Measurements from ENCODE around the gene TJP3.

The TJP3 gene

DNA sequence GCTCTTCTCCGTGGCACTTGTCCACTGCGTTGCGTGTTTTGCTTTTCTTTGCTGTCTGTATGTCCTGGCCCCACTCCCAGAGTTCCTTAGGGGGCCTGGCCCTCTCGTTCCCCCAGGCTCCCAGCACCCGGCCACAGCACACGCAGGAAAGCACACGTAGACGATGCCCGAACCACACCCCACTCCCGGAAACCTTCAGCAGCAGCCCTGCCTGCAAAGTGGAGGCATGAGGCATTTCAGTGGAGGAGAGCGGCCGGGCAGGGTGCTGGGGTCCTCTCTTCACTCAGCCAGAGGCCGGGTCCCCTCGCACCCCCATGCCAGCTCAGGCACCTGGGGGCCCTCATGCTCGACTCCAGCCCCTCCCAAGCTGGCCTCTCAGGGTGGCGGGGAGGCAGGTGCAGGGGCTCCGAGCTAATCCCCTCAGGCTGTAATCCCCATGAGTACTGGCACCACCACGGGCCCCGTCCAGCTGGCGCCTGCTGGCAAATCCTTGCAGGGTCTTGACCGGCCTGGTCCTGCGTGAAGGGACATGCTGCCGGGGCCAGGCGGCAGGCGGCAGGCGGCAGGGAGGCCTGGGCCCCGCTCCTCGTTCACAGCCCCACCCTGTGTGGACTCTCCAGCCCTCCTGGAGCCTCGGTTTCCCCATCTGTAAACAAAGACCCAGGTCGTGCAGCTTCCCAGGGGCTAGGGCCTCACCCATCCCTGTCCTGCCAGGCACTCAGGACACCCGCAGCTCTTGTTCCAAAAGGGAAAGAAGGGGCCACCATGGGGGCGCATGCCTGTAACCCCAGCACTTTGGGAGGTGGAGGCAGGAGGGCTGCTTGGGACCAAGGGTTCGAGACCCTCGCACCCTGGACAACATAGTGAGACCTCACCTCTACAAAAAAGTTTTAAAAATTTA is 14.9 kb upstream of the TJP3 start:
- no CpG with 5 or more reads among the region's 34 CpGs for WGBS (ENCODE audit: insufficient coverage, insufficient read length)
- no peaks in the 10 kb centered on the region; the same call in 1 of the 2 replicates for H3K4me1 ChIP-seq (ENCODE audit: control insufficient read depth, insufficient read depth, low read length)
- H3K27me3 ChIP-seq (ENCODE audit: control insufficient read depth, insufficient read depth, low read length) = no peaks in the 10 kb centered on the region
- H3K27ac ChIP-seq (ENCODE audit: low read length) = no peak overlapping the region
- no peak for DNase-seq (ENCODE audit: low read depth, low spot score)
- no peak overlapping the region for H3K4me3 ChIP-seq (ENCODE audit: low read length)
- H3K36me3 ChIP-seq (ENCODE audit: control insufficient read depth, insufficient read depth, low read length) = peaks cover 2% of the 10 kb centered on the region; the same call in 1 of the 2 replicates
- no peaks in the 10 kb centered on the region for H3K9me3 ChIP-seq (ENCODE audit: control insufficient read depth, insufficient read depth, low read length)

DNA sequence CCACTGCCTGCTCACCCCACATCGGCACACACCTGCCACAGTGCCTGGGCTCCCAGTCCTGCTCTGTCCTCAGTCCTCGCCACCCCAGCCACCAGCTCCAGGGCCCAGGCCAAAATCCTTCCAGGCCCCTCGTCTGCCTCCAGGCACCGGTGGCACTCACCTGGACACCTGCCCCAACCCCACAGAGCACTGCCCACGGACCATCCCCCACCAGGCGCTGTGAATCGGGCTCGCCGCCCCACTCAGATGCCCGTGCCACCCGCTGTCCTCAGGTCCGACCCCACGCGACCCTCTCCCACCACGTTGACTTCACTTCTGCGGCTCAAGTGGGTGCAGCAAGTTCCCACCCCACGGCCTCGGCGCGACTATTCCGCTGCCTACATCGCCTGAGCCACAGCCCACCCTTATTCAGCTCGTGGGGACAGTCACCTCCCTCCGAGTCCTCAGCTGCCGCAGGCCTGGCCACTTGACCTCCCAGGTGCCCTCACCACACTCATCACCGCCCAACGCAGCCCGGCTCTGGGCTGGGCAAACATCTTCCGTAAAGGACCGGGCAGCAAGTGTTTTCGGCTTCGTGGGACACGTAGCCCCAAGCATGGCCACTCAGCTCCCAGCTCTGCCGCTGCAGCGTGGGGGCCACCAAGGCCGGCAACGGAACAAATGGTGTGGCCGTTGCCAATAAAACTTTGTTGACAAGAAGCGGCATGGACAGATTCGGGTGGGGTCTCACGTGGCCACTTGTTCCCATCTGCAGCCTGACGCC is 13.6 kb upstream of the TJP3 start:
- Histone ChIP-seq H3K36me3 (ENCODE audit: control insufficient read depth, insufficient read depth, low read length) (peaks cover 2% of the 10 kb centered on the region; the same call in 1 of the 2 replicates), H3K27ac (ENCODE audit: low read length) (no peak overlapping the region), H3K27me3 (ENCODE audit: control insufficient read depth, insufficient read depth, low read length) (no peaks in the 10 kb centered on the region), H3K4me1 (ENCODE audit: control insufficient read depth, insufficient read depth, low read length) (peaks cover 1% of the 10 kb centered on the region; the same call in 1 of the 2 replicates), H3K4me3 (ENCODE audit: low read length) (no peak overlapping the region), H3K9me3 (ENCODE audit: control insufficient read depth, insufficient read depth, low read length) (no peaks in the 10 kb centered on the region)
- DNase-seq (ENCODE audit: low read depth, low spot score) = no peak
- no CpG with 5 or more reads among the region's 42 CpGs for WGBS (ENCODE audit: insufficient coverage, insufficient read length)

DNA sequence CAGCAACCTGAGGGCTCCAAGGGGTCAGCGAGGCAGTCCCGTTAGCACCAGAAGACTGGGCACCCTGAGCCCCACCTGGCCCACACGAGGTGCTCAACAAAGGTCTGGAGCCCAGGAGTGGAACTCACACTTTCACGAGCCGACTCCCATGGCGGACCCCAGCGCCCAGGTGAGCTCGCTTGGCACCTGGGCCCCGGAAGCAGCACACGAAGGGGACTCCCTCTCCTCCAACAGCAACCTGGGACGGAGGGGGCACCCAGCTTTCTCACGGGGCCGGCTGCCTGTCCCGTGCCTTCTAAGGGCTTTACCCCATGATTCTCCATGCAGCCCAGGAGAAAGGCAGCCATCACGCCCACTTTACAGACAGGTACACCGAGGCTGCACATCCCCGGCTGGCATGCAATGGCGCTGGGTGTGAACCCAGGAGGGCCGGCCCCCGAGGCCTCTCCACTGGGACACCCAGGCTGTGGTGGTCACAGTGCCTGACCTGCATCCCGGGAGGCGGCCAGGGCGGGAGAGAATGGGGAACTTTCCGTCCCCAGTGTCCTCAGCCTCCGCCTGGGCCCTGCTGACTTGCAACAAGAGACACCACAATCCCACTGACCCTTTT is 13.0 kb upstream of the TJP3 start:
- WGBS (ENCODE audit: insufficient coverage, insufficient read length) = no CpG with 5 or more reads among the region's 25 CpGs
- Histone ChIP-seq H3K9me3 (ENCODE audit: control insufficient read depth, insufficient read depth, low read length) (no peaks in the 10 kb centered on the region), H3K27me3 (ENCODE audit: control insufficient read depth, insufficient read depth, low read length) (no peaks in the 10 kb centered on the region), H3K27ac (ENCODE audit: low read length) (no peak overlapping the region), H3K4me3 (ENCODE audit: low read length) (no peak overlapping the region), H3K4me1 (ENCODE audit: control insufficient read depth, insufficient read depth, low read length) (peaks cover 1% of the 10 kb centered on the region; the same call in 1 of the 2 replicates), H3K36me3 (ENCODE audit: control insufficient read depth, insufficient read depth, low read length) (peaks cover 2% of the 10 kb centered on the region; the same call in 1 of the 2 replicates)
- no peak for DNase-seq (ENCODE audit: low read depth, low spot score)

DNA sequence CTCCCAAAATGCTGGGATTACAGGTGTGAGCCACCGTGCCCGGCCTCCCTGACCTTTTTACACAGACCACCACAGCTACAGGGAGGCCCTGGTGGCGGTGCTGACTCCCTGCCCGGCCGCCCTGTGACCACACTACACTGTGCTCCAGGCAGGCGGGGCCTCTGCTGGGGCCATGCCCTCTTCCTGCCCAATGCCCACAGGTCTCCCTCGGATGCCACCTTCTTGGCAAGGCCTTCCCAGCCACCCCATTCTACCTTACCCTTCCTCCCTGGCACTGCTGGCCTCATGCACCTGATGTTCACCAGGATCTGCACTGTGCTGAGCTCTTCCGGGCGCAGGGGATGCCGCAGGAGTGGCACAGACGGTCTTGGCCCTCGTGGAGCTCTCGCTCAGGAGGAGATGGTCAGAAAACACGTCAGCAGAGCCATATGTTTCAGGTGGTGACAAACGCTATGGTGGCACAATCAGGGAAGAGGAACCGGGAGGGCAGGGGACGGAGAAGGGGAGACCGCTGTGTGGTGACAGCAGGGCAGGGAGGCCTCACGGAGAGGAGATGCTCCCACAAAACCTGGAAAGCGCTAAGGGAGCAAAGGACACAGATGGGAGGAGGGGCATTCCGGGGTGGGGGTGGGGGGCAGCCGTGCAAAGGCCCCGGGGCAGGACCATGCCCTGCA is 12.1 kb upstream of the TJP3 start:
- no peak for DNase-seq (ENCODE audit: low read depth, low spot score)
- H3K27me3 ChIP-seq (ENCODE audit: control insufficient read depth, insufficient read depth, low read length) = no peaks in the 10 kb centered on the region
- H3K4me1 ChIP-seq (ENCODE audit: control insufficient read depth, insufficient read depth, low read length) = peaks cover 1% of the 10 kb centered on the region; the same call in 1 of the 2 replicates
- no peaks in the 10 kb centered on the region for H3K9me3 ChIP-seq (ENCODE audit: control insufficient read depth, insufficient read depth, low read length)
- no peak overlapping the region for H3K4me3 ChIP-seq (ENCODE audit: low read length)
- H3K36me3 ChIP-seq (ENCODE audit: control insufficient read depth, insufficient read depth, low read length) = peaks cover 2% of the 10 kb centered on the region; the same call in 1 of the 2 replicates
- no peak overlapping the region for H3K27ac ChIP-seq (ENCODE audit: low read length)
- WGBS (ENCODE audit: insufficient coverage, insufficient read length) = no CpG with 5 or more reads among the region's 23 CpGs

DNA sequence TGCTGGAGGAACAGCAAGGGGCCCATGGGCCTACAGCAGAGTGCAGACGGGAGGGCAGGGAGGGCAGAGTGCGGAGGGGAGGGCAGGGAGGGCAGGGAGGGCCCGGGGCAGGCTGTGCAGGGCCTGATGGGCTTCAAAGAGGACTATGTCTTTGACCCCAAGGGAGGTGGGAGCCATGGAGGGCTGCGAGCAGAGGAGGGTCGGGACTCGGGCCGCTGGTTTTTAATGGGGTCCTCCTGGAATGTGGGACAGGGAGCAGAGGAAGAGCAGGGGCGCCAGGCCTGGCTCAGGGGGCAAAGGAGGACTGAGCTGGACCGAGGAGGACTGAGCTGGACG is 11.6 kb upstream of the TJP3 start:
- Histone ChIP-seq H3K4me1 (ENCODE audit: control insufficient read depth, insufficient read depth, low read length) (peaks cover 1% of the 10 kb centered on the region; the same call in 1 of the 2 replicates), H3K27me3 (ENCODE audit: control insufficient read depth, insufficient read depth, low read length) (no peaks in the 10 kb centered on the region), H3K4me3 (ENCODE audit: low read length) (no peak overlapping the region), H3K36me3 (ENCODE audit: control insufficient read depth, insufficient read depth, low read length) (peaks cover 2% of the 10 kb centered on the region; the same call in 1 of the 2 replicates), H3K27ac (ENCODE audit: low read length) (no peak overlapping the region), H3K9me3 (ENCODE audit: control insufficient read depth, insufficient read depth, low read length) (no peaks in the 10 kb centered on the region)
- DNase-seq (ENCODE audit: low read depth, low spot score) = no peak
- WGBS (ENCODE audit: insufficient coverage, insufficient read length) = no CpG with 5 or more reads among the region's 10 CpGs

DNA sequence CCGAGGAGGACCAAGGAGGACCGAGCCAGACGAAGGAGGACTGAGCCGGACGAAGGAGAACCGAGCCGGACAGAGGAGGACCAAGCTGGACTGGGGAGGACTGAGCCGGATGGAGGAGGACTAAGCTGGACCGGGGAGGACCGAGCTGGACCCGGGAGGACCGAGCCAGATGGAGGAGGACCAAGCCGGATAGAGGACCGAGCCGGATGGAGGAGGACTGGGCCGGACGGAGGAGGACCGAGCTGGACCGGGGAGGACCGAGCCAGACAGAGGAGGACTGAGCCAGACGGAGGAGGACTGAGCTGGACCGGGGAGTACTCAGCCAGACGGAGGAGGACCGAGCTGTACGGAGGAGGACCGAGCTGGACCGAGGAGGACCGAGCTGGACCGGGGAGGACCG is 11.1 kb upstream of the TJP3 start:
- H3K9me3 ChIP-seq (ENCODE audit: control insufficient read depth, insufficient read depth, low read length) = no peaks in the 10 kb centered on the region
- no peak for DNase-seq (ENCODE audit: low read depth, low spot score)
- H3K4me3 ChIP-seq (ENCODE audit: low read length) = no peak overlapping the region
- peaks cover 2% of the 10 kb centered on the region; the same call in 1 of the 2 replicates for H3K36me3 ChIP-seq (ENCODE audit: control insufficient read depth, insufficient read depth, low read length)
- no CpG with 5 or more reads among the region's 30 CpGs for WGBS (ENCODE audit: insufficient coverage, insufficient read length)
- no peak overlapping the region for H3K27ac ChIP-seq (ENCODE audit: low read length)
- no peaks in the 10 kb centered on the region for H3K27me3 ChIP-seq (ENCODE audit: control insufficient read depth, insufficient read depth, low read length)
- H3K4me1 ChIP-seq (ENCODE audit: control insufficient read depth, insufficient read depth, low read length) = 0 out of 2 replicates have a peak, but pooled peaks cover 1% of the 10 kb centered on the region

DNA sequence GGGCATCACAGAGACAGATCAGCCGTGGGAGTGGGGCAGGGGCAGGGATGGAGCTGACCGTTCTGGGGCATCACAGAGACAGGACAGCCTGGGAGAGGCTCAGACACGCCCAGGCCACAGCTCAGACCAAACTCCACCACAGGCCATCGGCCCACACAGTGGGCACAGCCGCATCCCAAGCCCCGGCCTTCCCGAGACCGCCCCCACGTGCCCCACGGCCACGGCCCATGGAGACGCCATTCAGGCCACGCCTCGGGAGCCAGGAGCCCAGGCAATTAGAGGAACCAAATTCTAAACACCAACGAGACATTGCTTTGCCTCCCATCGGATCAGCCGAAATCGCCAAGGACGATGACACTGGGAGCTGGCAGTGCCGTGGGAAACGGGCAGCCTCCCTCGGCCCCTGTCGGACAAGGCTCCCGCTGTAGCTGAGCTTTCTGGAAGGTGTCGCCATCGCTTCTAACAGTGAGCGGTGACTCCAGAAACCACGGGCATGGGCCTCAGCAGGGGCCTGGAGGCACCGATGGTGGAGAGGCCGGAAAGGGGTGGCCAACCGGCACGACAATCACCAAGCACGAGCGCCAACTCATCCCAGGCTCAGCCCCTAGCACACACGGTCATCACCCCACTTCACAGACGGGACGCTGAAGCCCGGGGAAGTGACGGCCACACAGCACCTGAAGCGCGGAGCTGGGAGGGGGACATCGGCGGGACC is 10.4 kb upstream of the TJP3 start:
- H3K27me3 ChIP-seq (ENCODE audit: control insufficient read depth, insufficient read depth, low read length) = no peaks in the 10 kb centered on the region
- no peak overlapping the region for H3K27ac ChIP-seq (ENCODE audit: low read length)
- WGBS (ENCODE audit: insufficient coverage, insufficient read length) = no CpG with 5 or more reads among the region's 43 CpGs
- 0 out of 2 replicates have a peak, but pooled peaks cover 1% of the 10 kb centered on the region for H3K4me1 ChIP-seq (ENCODE audit: control insufficient read depth, insufficient read depth, low read length)
- no peak for DNase-seq (ENCODE audit: low read depth, low spot score)
- H3K4me3 ChIP-seq (ENCODE audit: low read length) = no peak overlapping the region
- peaks cover 2% of the 10 kb centered on the region; the same call in 1 of the 2 replicates for H3K36me3 ChIP-seq (ENCODE audit: control insufficient read depth, insufficient read depth, low read length)
- H3K9me3 ChIP-seq (ENCODE audit: control insufficient read depth, insufficient read depth, low read length) = no peaks in the 10 kb centered on the region

DNA sequence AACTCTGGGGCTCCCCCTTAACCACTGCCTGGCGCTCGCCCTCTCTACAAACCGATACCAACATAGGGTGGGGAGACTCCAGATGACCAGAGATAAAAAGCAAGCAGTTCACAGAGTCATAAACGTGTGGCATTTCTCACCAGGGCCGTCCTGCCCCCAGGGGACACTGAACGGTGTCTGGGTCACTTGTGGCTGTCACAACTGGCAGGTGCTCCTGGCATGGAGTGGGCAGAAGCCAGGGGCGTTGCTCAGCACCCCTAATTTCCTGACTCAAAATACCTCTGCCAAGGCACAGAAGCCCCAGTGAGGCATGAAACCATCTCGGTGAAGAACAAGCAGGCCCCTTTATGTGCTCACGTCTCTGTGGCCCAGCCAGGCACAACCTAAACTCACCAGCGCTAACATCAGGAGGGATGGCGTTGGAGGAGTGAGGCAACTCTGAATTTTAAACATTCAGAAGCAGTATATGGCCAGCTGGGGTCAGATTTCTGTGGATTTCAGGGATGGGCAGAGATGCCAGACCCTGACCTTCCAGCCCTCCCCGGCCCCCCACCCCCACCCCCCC is 9.7 kb upstream of the TJP3 start:
- WGBS (ENCODE audit: insufficient coverage, insufficient read length) = no CpG with 5 or more reads among the region's 12 CpGs
- DNase-seq (ENCODE audit: low read depth, low spot score) = no peak
- Histone ChIP-seq H3K9me3 (ENCODE audit: control insufficient read depth, insufficient read depth, low read length) (no peaks in the 10 kb centered on the region), H3K4me1 (ENCODE audit: control insufficient read depth, insufficient read depth, low read length) (0 out of 2 replicates have a peak, but pooled peaks cover 1% of the 10 kb centered on the region), H3K27me3 (ENCODE audit: control insufficient read depth, insufficient read depth, low read length) (no peaks in the 10 kb centered on the region), H3K4me3 (ENCODE audit: low read length) (no peak overlapping the region), H3K36me3 (ENCODE audit: control insufficient read depth, insufficient read depth, low read length) (peaks cover 2% of the 10 kb centered on the region; the same call in 1 of the 2 replicates), H3K27ac (ENCODE audit: low read length) (no peak overlapping the region)

DNA sequence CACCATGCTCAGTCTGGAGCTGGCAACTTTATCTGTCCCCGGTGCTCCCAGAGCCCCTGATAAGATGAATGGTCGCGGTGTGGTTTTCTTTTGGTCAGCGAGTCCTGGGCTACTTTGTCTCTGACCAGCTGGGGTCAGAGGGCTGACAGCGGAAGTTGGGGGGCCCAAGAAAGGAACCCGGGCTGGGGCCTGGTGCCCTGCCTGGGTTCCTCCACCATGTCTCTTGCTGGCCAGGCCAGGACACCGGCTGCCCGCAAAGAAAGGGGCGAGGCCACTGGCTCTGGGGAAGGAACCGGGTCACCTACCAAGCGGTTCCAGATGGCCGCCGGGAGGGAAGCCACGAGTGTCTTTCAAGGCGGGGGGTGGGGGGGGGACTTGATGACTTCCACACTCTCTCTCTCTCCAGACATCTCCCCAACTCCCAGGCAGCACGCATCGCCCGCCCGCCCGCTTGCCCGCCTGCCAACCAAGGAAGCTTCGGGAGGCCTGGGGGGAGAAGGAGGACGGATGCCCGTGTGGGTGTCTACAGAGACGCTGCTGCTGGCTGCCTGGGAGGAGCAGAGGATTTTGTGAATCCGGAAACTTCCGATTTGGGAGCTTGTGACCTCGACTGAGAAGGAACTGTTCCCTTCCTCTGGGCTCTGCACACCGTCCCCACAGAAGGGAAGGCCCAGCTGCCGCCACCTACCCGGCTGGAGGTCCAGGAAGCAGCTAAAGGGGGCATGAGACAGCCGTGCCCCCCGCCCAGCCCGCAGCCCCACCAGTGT is 9.0 kb upstream of the TJP3 start:
- H3K27ac ChIP-seq (ENCODE audit: low read length) = no peak overlapping the region

More for the DNA sequence above, 9.0 kb upstream of the TJP3 start:
- H3K36me3 ChIP-seq (ENCODE audit: control insufficient read depth, insufficient read depth, low read length) = peaks cover 2% of the 10 kb centered on the region; the same call in 1 of the 2 replicates
- 0 out of 2 replicates have a peak, but pooled peaks cover 1% of the 10 kb centered on the region for H3K4me1 ChIP-seq (ENCODE audit: control insufficient read depth, insufficient read depth, low read length)
- WGBS (ENCODE audit: insufficient coverage, insufficient read length) = no CpG with 5 or more reads among the region's 34 CpGs
- H3K4me3 ChIP-seq (ENCODE audit: low read length) = peak overlapping the region; percentile 86; the same call in 1 of the 2 replicates
- no peaks in the 10 kb centered on the region for H3K27me3 ChIP-seq (ENCODE audit: control insufficient read depth, insufficient read depth, low read length)
- H3K9me3 ChIP-seq (ENCODE audit: control insufficient read depth, insufficient read depth, low read length) = no peaks in the 10 kb centered on the region
- DNase-seq (ENCODE audit: low read depth, low spot score) = no peak
